Coronary artery (tissue), 2 donors: ENCODE data around the gene STARD3NL.

Experiments used
- DNase-seq: peaks from one replicate; pipeline ENCODE4 v3.0.0-alpha.2; 2017; ENCODE audit warnings: low spot score
- H3K27ac ChIP-seq, 2 donors: fragments of 200-600 bp; sonication (generic); one replicate each; pipeline ENCODE4 v1.5.1; 2016 to 2019
- H3K4me3 ChIP-seq: fragments of 200-600 bp; sonication (generic); 2 replicates; pipeline ENCODE4 v1.5.1; 2016; ENCODE audit warnings: mild to moderate bottlenecking, moderate library complexity
- CTCF ChIP-seq: fragments of 200-600 bp; sonication (generic); IDR thresholded peaks from one replicate; pipeline ENCODE4 v1.5.1; 2019; ENCODE audit warnings: antibody characterized with exemption

Gene STARD3NL

GRCh38 chr7:38151556-38151955 lies 26.5 kb upstream of the STARD3NL start:
- no peak for TF ChIP-seq CTCF
- no peak overlapping the region for H3K4me3 ChIP-seq
- H3K27ac ChIP-seq = no peak overlapping the region
- no peak for DNase-seq

GRCh38 chr7:38153515-38153914 lies 24.5 kb upstream of the STARD3NL start:
- no peak overlapping the region for H3K4me3 ChIP-seq
- H3K27ac ChIP-seq = no peak overlapping the region
- DNase-seq = no peak
- no peak for TF ChIP-seq CTCF

- TF ChIP-seq CTCF = no peak
- Histone ChIP-seq H3K4me3 (no peak overlapping the region), H3K27ac (no peak overlapping the region)
- no peak for DNase-seq
Observed at GRCh38 chr7:38154278-38154677, 23.8 kb upstream of the STARD3NL start.

GRCh38 chr7:38160003-38160571 lies 18.0 kb upstream of the STARD3NL start:
- no peak for DNase-seq
- Histone ChIP-seq H3K4me3 (no peak overlapping the region), H3K27ac (no peak overlapping the region)
- no peak for TF ChIP-seq CTCF

- DNase-seq = no peak
- Histone ChIP-seq H3K4me3 (no peak overlapping the region), H3K27ac (no peak overlapping the region)
- no peak for TF ChIP-seq CTCF
Observed at GRCh38 chr7:38162036-38162435, 16.0 kb upstream of the STARD3NL start.

GRCh38 chr7:38163671-38164070 lies 14.4 kb upstream of the STARD3NL start:
- Histone ChIP-seq H3K27ac (no peak overlapping the region), H3K4me3 (no peak overlapping the region)
- DNase-seq = no peak
- TF ChIP-seq CTCF = no peak

GRCh38 chr7:38168890-38169570 lies 9.0 kb upstream of the STARD3NL start:
- Histone ChIP-seq H3K4me3 (no peak overlapping the region), H3K27ac (no peak overlapping the region)
- DNase-seq = no peak
- TF ChIP-seq CTCF = no peak
